KMS-11 (cell line): ENCODE results near the gene EGF.

Source experiments
- H2AFZ ChIP-seq: fragments of 200-600 bp; sonication (generic); 2 replicates; pipeline ENCODE4 v1.6.1; 2016; ENCODE audit warnings: antibody characterized with exemption, mixed run types, low read depth
- H3K27ac ChIP-seq: fragments of 200-600 bp; sonication (generic); 2 replicates; pipeline ENCODE4 v1.6.1; 2016; ENCODE audit warnings: mild to moderate bottlenecking, mixed run types
- H3K27me3 ChIP-seq: fragments of 200-600 bp; sonication (generic); 2 replicates; pipeline ENCODE4 v1.6.1; 2017; ENCODE audit warnings: mild to moderate bottlenecking, low read depth, mixed run types, moderate library complexity; ENCODE audit not compliant: insufficient read depth
- H3K36me3 ChIP-seq: fragments of 200-600 bp; sonication (generic); 2 replicates; pipeline ENCODE4 v1.6.1; 2017; ENCODE audit warnings: mild to moderate bottlenecking, mixed run types; ENCODE audit not compliant: insufficient read depth
- H3K4me1 ChIP-seq: fragments of 200-600 bp; sonication (generic); 2 replicates; pipeline ENCODE4 v1.6.1; 2016; ENCODE audit warnings: mild to moderate bottlenecking, low read depth, mixed run types; ENCODE audit not compliant: poor library complexity, severe bottlenecking
- H3K4me2 ChIP-seq: fragments of 200-600 bp; sonication (generic); 2 replicates; pipeline ENCODE4 v1.7.0; 2016; ENCODE audit warnings: mild to moderate bottlenecking, mixed run types
- H3K4me3 ChIP-seq: fragments of 200-600 bp; sonication (generic); IDR thresholded peaks from 2 replicates; pipeline ENCODE4 v1.6.1; 2017; ENCODE audit warnings: low read depth, low read length, mixed read lengths; ENCODE audit not compliant: insufficient read depth
- H3K79me2 ChIP-seq: fragments of 200-600 bp; sonication (generic); 2 replicates; pipeline ENCODE4 v1.6.1; 2016; ENCODE audit warnings: low read depth, mixed run types; ENCODE audit not compliant: insufficient read depth
- H3K9ac ChIP-seq: fragments of 200-600 bp; sonication (generic); 2 replicates; pipeline ENCODE4 v1.6.1; 2016; ENCODE audit warnings: mild to moderate bottlenecking, mixed run types
- H4K20me1 ChIP-seq: fragments of 200-600 bp; sonication (generic); 2 replicates; pipeline ENCODE4 v1.6.1; 2016; ENCODE audit warnings: mild to moderate bottlenecking, mixed run types; ENCODE audit not compliant: insufficient read depth
- CTCF ChIP-seq: fragments of 200-600 bp; sonication (generic); conservative IDR thresholded peaks from 2 replicates; pipeline ENCODE4 v1.6.1; 2017; ENCODE audit warnings: low read depth, mild to moderate bottlenecking, antibody characterized with exemption, low read length, moderate library complexity, mixed read lengths

Gene EGF

DNA sequence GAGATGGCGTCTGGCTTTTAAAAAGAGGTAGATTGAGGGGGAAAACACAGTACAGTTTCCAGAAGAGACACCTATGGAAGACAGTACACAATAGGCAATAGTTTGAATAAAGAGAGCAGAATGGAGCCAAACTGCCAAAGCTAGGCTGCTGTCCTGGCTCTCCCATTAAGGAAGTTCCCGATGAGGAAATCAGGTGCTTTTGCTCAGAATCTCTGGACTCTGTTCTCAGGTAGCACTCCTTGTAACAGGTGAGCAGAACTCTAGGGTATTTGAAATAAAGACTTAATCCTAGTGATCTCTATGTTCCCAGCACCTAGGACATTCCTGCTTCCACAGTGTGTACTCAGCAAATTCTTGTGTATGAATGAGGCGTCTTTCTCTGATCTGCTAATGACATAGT, 1.6 kb downstream of the EGF start:
- no peak overlapping the region for H3K9ac ChIP-seq
- peaks cover 30% of the 10 kb centered on the region for H3K4me1 ChIP-seq
- no peak overlapping the region for H3K4me3 ChIP-seq
- H2AFZ ChIP-seq = no peak overlapping the region
- H3K27me3 ChIP-seq = no peaks in the 10 kb centered on the region
- no peak overlapping the region for H3K4me2 ChIP-seq
- no peak for TF ChIP-seq CTCF
- no peaks in the 10 kb centered on the region for H3K79me2 ChIP-seq
- H3K27ac ChIP-seq = no peak overlapping the region
- H4K20me1 ChIP-seq = no peaks in the 10 kb centered on the region
- no peaks in the 10 kb centered on the region for H3K36me3 ChIP-seq

DNA sequence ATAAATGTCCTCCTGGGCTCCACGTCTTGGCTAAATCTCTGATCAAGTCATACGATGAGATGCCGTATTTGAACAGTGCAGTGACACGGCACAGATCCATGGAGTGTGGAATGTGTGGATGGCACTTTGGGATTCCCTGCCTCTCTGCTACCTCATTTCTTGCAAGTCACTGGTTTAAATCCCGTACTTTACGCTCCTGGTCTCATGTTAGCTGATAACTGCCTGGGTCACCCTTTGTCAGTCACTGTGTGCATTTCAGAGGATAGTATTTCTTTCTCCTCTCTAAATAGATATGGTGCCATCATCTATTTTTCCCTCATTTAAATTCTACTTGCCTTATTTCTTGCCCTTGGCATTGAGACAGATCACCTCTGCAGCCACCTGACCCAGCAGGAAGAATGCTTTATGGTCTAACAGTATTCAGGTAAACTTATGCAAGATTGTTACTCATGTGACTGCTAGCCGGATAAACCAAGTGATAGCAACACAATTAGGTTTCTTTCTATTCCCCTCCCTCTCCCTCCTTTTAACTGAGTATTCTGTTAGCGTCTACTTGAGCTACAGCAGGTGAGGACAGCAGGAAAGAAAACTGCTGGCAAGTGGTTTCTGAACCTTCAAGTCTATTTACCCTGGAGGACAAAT, 2.8 kb downstream of the EGF start:
- H4K20me1 ChIP-seq = no peaks in the 10 kb centered on the region
- peak overlapping the region; percentile 14 for H3K4me2 ChIP-seq
- no peak overlapping the region for H3K4me3 ChIP-seq
- H2AFZ ChIP-seq = peak overlapping the region; percentile 61
- no peak for TF ChIP-seq CTCF
- no peaks in the 10 kb centered on the region for H3K27me3 ChIP-seq
- peak overlapping the region; percentile 19; the same call in 1 of the 2 replicates for H3K27ac ChIP-seq
- no peaks in the 10 kb centered on the region for H3K79me2 ChIP-seq
- H3K36me3 ChIP-seq = no peaks in the 10 kb centered on the region
- peaks cover 30% of the 10 kb centered on the region for H3K4me1 ChIP-seq
- H3K9ac ChIP-seq = no peak overlapping the region

DNA sequence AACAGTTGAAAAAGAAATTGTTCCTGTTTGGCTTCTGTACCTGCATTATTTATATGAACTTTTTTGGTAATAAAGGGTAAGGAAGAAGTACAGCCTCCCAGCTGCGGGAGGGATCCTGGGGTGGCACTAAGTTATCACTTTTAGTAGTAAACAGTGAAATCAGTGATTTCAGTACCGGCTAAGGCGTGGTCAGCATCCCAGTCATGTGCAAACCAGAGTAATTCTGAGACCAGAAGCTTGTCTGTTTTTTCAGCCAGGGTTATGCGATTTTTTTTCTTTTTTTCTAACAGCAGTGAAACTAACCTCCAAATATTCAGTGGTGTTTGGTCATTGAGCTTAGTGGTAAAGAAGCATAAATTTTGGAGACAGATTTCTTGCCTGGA, 3.3 kb downstream of the EGF start:
- no peaks in the 10 kb centered on the region for H4K20me1 ChIP-seq
- H2AFZ ChIP-seq = peak overlapping the region; percentile 61
- H3K27me3 ChIP-seq = no peaks in the 10 kb centered on the region
- peaks cover 30% of the 10 kb centered on the region for H3K4me1 ChIP-seq
- no peak overlapping the region for H3K4me3 ChIP-seq
- no peak for TF ChIP-seq CTCF
- peak overlapping the region; percentile 14 for H3K4me2 ChIP-seq
- H3K27ac ChIP-seq = peak overlapping the region; percentile 19; the same call in 1 of the 2 replicates
- no peaks in the 10 kb centered on the region for H3K36me3 ChIP-seq
- no peaks in the 10 kb centered on the region for H3K79me2 ChIP-seq
- H3K9ac ChIP-seq = no peak overlapping the region

DNA sequence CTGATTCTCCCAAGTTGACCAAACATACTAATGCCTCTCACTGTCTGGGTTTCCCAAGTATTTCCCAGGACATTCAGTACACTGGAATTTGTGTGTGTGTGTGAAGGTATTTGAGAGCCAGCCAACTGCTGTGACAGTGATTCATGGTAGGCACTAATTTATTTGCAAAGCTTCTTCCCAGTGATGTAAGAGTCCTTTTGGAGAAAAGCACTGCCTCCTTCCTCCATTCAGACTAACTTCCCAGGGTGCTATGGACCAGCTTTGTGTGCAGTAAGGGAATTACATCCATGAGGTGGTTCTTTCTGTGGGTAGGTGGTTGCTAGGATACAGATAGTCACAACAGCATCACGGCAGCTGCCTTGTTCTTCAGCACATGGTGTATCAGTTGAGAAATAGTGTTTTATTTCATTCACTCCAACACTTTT, 8.7 kb downstream of the EGF start:
- no peaks in the 10 kb centered on the region for H3K27me3 ChIP-seq
- H3K27ac ChIP-seq = no peak overlapping the region
- TF ChIP-seq CTCF = no peak
- peaks cover 9% of the 10 kb centered on the region for H3K4me1 ChIP-seq
- no peak overlapping the region for H3K4me2 ChIP-seq
- no peaks in the 10 kb centered on the region for H3K79me2 ChIP-seq
- no peaks in the 10 kb centered on the region for H3K36me3 ChIP-seq
- no peaks in the 10 kb centered on the region for H4K20me1 ChIP-seq
- no peak overlapping the region for H2AFZ ChIP-seq
- H3K9ac ChIP-seq = no peak overlapping the region
- no peak overlapping the region for H3K4me3 ChIP-seq
